Measurements from ENCODE around the gene PGGT1B.
"Not testable (repeated sequence)": the region's sequence is repeated elsewhere in the genome, so short reads cannot be mapped to it uniquely, and the experiment has no call there.

The PGGT1B gene

DNA sequence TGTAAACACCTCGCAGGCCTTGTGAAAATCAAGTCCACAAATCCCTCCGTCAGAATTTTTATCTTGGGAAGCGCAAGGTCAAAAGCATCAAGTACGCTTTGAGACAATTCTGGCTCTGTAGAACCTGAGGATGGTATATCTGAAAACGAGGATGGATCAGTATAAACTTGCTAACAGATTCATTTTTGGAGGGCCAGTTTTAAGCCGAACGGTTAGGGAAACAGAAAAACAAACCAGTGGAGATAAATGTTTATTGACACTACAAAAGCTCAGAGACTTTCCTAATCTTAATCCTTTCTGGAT lies 352 bp upstream of the PGGT1B start:
- Histone ChIP-seq H3K9ac (ENCODE audit: low read length in 5 of 5) (peak overlapping the region; percentile 60 to 93 (median 90)), H3K4me1 (ENCODE audit: control insufficient read depth in 5 of 5, insufficient read depth in 5 of 5, low read length in 5 of 5) (peaks cover 3 to 29% (median 20%) of the 10 kb centered on the region in 5 donors), H3K4me3 (ENCODE audit: low read depth in 1 of 5, low read length in 5 of 5) (peak overlapping the region; percentile 77 to 98 (median 92)), H3K27ac (ENCODE audit: low read depth, low read length) (peak overlapping the region; percentile 63), H3K36me3 (ENCODE audit: control insufficient read depth in 5 of 5, insufficient read depth in 5 of 5, low read length in 5 of 5) (peaks cover 0 to 9% (median 2%) of the 10 kb centered on the region in 5 donors), H3K9me3 (ENCODE audit: control insufficient read depth in 5 of 5, low read length in 5 of 5) (no peaks in the 10 kb centered on the region), H3K27me3 (ENCODE audit: control insufficient read depth in 5 of 5, insufficient read depth in 4 of 5, low read length in 5 of 5) (no peaks in the 10 kb centered on the region)

- Histone ChIP-seq H3K9me3 (ENCODE audit: control insufficient read depth in 5 of 5, low read length in 5 of 5) (no peaks in the 10 kb centered on the region), H3K4me3 (ENCODE audit: low read depth in 1 of 5, low read length in 5 of 5) (peak overlapping the region; percentile 77 to 98 (median 92)), H3K27ac (ENCODE audit: low read depth, low read length) (peak overlapping the region; percentile 63), H3K4me1 (ENCODE audit: control insufficient read depth in 5 of 5, insufficient read depth in 5 of 5, low read length in 5 of 5) (peaks cover 3 to 29% (median 20%) of the 10 kb centered on the region in 5 donors), H3K36me3 (ENCODE audit: control insufficient read depth in 5 of 5, insufficient read depth in 5 of 5, low read length in 5 of 5) (peaks cover 0 to 9% (median 0%) of the 10 kb centered on the region in 5 donors), H3K27me3 (ENCODE audit: control insufficient read depth in 5 of 5, insufficient read depth in 4 of 5, low read length in 5 of 5) (no peaks in the 10 kb centered on the region), H3K9ac (ENCODE audit: low read length in 5 of 5) (peak overlapping the region; percentile 73 to 93 (median 90))
These were observed 711 bp downstream of the PGGT1B start for GRCh38 chr5:115262011-115262320.

DNA sequence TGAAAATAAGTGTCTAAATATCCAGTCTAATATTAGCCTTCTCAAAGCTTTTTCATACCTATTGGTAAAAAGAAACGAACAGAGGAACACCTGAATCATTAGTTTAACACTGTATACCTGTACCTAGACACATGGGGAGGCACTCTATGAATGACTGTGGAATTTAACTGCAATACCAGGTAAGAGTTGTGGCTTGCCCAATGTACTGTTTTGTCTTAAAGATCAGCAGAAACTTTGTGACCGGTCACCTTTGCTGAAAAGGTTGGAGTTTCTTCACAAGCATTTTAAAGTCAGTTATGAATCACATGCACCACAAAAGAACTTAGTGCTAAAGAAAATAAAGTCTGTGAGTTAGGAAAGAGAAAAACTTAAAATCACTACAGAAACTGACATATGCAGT lies 2.4 kb downstream of the PGGT1B start:
- no peak overlapping the region for H3K4me3 ChIP-seq (ENCODE audit: low read depth in 1 of 5, low read length in 5 of 5)
- no peaks in the 10 kb centered on the region for H3K9me3 ChIP-seq (ENCODE audit: control insufficient read depth in 5 of 5, low read length in 5 of 5)
- no peak overlapping the region for H3K27ac ChIP-seq (ENCODE audit: low read depth, low read length)
- no peaks in the 10 kb centered on the region for H3K27me3 ChIP-seq (ENCODE audit: control insufficient read depth in 5 of 5, insufficient read depth in 4 of 5, low read length in 5 of 5)
- H3K9ac ChIP-seq (ENCODE audit: low read length in 5 of 5) = no peak overlapping the region
- H3K4me1 ChIP-seq (ENCODE audit: control insufficient read depth in 5 of 5, insufficient read depth in 5 of 5, low read length in 5 of 5) = peaks cover 3 to 35% (median 20%) of the 10 kb centered on the region in 5 donors
- H3K36me3 ChIP-seq (ENCODE audit: control insufficient read depth in 5 of 5, insufficient read depth in 5 of 5, low read length in 5 of 5) = peaks cover 0 to 5% (median 0%) of the 10 kb centered on the region in 5 donors

DNA sequence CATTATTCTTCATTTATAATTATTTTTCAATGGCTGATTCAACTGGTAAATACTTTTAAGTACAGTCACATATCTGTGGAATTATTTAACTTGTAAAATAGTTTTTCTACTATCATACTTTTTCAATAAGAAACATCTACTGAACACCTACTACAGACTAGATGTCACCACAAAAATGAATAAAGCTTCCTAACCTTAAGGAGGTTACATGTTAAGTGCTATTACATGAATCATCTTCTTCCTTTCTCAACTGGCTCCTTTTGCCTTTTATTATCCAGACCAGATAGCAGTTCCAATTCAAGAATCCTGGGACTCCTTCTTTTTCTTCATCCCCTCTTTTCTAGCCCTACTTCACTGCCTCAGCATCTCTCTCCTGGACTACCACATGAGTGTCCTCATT lies 4.7 kb downstream of the PGGT1B start:
- Histone ChIP-seq H3K4me1 (ENCODE audit: control insufficient read depth in 5 of 5, insufficient read depth in 5 of 5, low read length in 5 of 5) (peaks cover 3 to 31% (median 17%) of the 10 kb centered on the region in 5 donors), H3K9ac (ENCODE audit: low read length in 5 of 5) (no peak overlapping the region), H3K36me3 (ENCODE audit: control insufficient read depth in 5 of 5, insufficient read depth in 5 of 5, low read length in 5 of 5) (no peaks in the 10 kb centered on the region), H3K4me3 (ENCODE audit: low read depth in 1 of 5, low read length in 5 of 5) (no peak overlapping the region), H3K27me3 (ENCODE audit: control insufficient read depth in 5 of 5, insufficient read depth in 4 of 5, low read length in 5 of 5) (no peaks in the 10 kb centered on the region), H3K9me3 (ENCODE audit: control insufficient read depth in 5 of 5, low read length in 5 of 5) (no peaks in the 10 kb centered on the region), H3K27ac (ENCODE audit: low read depth, low read length) (no peak overlapping the region)

GRCh38 chr5:115249379-115249778 lies 13.3 kb downstream of the PGGT1B start:
- H3K9ac ChIP-seq (ENCODE audit: low read length in 5 of 5); H3K4me1 ChIP-seq (ENCODE audit: control insufficient read depth in 5 of 5, insufficient read depth in 5 of 5, low read length in 5 of 5); H3K9me3 ChIP-seq (ENCODE audit: control insufficient read depth in 5 of 5, low read length in 5 of 5); H3K36me3 ChIP-seq (ENCODE audit: control insufficient read depth in 5 of 5, insufficient read depth in 5 of 5, low read length in 5 of 5); H3K27ac ChIP-seq (ENCODE audit: low read depth, low read length); H3K4me3 ChIP-seq (ENCODE audit: low read depth in 1 of 5, low read length in 5 of 5); H3K27me3 ChIP-seq (ENCODE audit: control insufficient read depth in 5 of 5, insufficient read depth in 4 of 5, low read length in 5 of 5): not testable (repeated sequence)

GRCh38 chr5:115246361-115246991 lies 16.2 kb downstream of the PGGT1B start:
- Histone ChIP-seq H3K36me3 (ENCODE audit: control insufficient read depth in 5 of 5, insufficient read depth in 5 of 5, low read length in 5 of 5) (peaks cover 0 to 6% (median 2%) of the 10 kb centered on the region in 5 donors), H3K4me1 (ENCODE audit: control insufficient read depth in 5 of 5, insufficient read depth in 5 of 5, low read length in 5 of 5) (no peaks in the 10 kb centered on the region), H3K4me3 (ENCODE audit: low read depth in 1 of 5, low read length in 5 of 5) (no peak overlapping the region)

GRCh38 chr5:115243412-115243811 lies 19.3 kb downstream of the PGGT1B start:
- H3K4me1 ChIP-seq (ENCODE audit: control insufficient read depth in 5 of 5, insufficient read depth in 5 of 5, low read length in 5 of 5) = no peaks in the 10 kb centered on the region
- no peak overlapping the region for H3K27ac ChIP-seq (ENCODE audit: low read depth, low read length)
- H3K9me3 ChIP-seq (ENCODE audit: control insufficient read depth in 5 of 5, low read length in 5 of 5) = no peaks in the 10 kb centered on the region
- no peak overlapping the region for H3K9ac ChIP-seq (ENCODE audit: low read length in 5 of 5)
- no peaks in the 10 kb centered on the region for H3K27me3 ChIP-seq (ENCODE audit: control insufficient read depth in 5 of 5, insufficient read depth in 4 of 5, low read length in 5 of 5)
- H3K4me3 ChIP-seq (ENCODE audit: low read depth in 1 of 5, low read length in 5 of 5) = no peak overlapping the region
- H3K36me3 ChIP-seq (ENCODE audit: control insufficient read depth in 5 of 5, insufficient read depth in 5 of 5, low read length in 5 of 5) = peaks cover 15 to 27% (median 25%) of the 10 kb centered on the region in 5 donors

More at GRCh38 chr5:115246361-115246991, 16.2 kb downstream of the PGGT1B start:
- no peaks in the 10 kb centered on the region for H3K9me3 ChIP-seq (ENCODE audit: control insufficient read depth in 5 of 5, low read length in 5 of 5)
- H3K27ac ChIP-seq (ENCODE audit: low read depth, low read length) = no peak overlapping the region
- no peak overlapping the region for H3K9ac ChIP-seq (ENCODE audit: low read length in 5 of 5)
- H3K27me3 ChIP-seq (ENCODE audit: control insufficient read depth in 5 of 5, insufficient read depth in 4 of 5, low read length in 5 of 5) = no peaks in the 10 kb centered on the region

- no peak overlapping the region for H3K9ac ChIP-seq (ENCODE audit: low read length in 5 of 5)
- no peaks in the 10 kb centered on the region for H3K4me1 ChIP-seq (ENCODE audit: control insufficient read depth in 5 of 5, insufficient read depth in 5 of 5, low read length in 5 of 5)
- no peaks in the 10 kb centered on the region for H3K9me3 ChIP-seq (ENCODE audit: control insufficient read depth in 5 of 5, low read length in 5 of 5)
- no peak overlapping the region for H3K4me3 ChIP-seq (ENCODE audit: low read depth in 1 of 5, low read length in 5 of 5)
- no peak overlapping the region for H3K27ac ChIP-seq (ENCODE audit: low read depth, low read length)
- H3K27me3 ChIP-seq (ENCODE audit: control insufficient read depth in 5 of 5, insufficient read depth in 4 of 5, low read length in 5 of 5) = no peaks in the 10 kb centered on the region
- peaks cover 15 to 32% (median 28%) of the 10 kb centered on the region in 5 donors for H3K36me3 ChIP-seq (ENCODE audit: control insufficient read depth in 5 of 5, insufficient read depth in 5 of 5, low read length in 5 of 5)
These were observed 20.6 kb downstream of the PGGT1B start for GRCh38 chr5:115241881-115242642.

DNA sequence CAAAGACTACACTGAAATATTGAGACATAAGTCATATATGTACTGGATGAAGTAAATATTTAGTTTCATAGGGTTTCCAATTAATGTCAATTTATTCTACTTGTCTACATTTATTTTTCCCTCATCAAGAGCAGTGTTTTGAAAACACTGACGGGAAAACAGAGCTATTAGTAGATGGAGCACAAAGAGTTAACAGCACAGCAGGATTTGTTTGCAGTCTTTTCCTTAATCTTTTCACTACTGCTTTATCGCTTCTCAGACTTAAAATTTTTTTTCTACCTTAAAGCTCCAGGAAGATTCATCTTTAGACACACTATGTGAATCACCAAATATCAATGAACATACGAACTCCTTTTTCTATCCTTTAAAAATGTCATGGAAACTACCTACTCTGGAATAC lies 25.6 kb downstream of the PGGT1B start:
- no peak overlapping the region for H3K4me3 ChIP-seq (ENCODE audit: low read depth in 1 of 5, low read length in 5 of 5)
- H3K4me1 ChIP-seq (ENCODE audit: control insufficient read depth in 5 of 5, insufficient read depth in 5 of 5, low read length in 5 of 5) = no peaks in the 10 kb centered on the region
- no peak overlapping the region for H3K9ac ChIP-seq (ENCODE audit: low read length in 5 of 5)
- no peaks in the 10 kb centered on the region for H3K27me3 ChIP-seq (ENCODE audit: control insufficient read depth in 5 of 5, insufficient read depth in 4 of 5, low read length in 5 of 5)
- no peaks in the 10 kb centered on the region for H3K9me3 ChIP-seq (ENCODE audit: control insufficient read depth in 5 of 5, low read length in 5 of 5)
- peaks cover 27 to 47% (median 40%) of the 10 kb centered on the region in 5 donors for H3K36me3 ChIP-seq (ENCODE audit: control insufficient read depth in 5 of 5, insufficient read depth in 5 of 5, low read length in 5 of 5)
- no peak overlapping the region for H3K27ac ChIP-seq (ENCODE audit: low read depth, low read length)

DNA sequence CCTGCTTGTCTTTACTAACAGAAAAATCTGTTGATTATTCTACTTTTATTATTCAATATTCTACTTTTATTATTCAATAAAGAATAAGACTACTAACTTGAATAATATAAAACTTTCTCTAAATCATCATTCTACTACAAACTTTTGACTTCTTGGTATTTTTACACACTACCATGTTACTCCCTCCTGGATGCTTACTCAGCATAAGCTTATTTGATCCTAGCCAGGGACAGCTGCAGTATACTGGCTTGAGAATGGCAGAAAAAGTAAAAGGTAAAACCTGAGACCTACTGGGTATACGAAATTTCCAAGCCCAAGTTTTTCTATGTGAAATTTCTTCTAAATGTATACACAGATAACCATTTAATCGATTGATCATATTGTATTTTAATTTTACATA lies 26.1 kb downstream of the PGGT1B start:
- Histone ChIP-seq H3K36me3 (ENCODE audit: control insufficient read depth in 5 of 5, insufficient read depth in 5 of 5, low read length in 5 of 5) (peaks cover 31 to 51% (median 45%) of the 10 kb centered on the region in 5 donors), H3K9me3 (ENCODE audit: control insufficient read depth in 5 of 5, low read length in 5 of 5) (no peaks in the 10 kb centered on the region), H3K4me1 (ENCODE audit: control insufficient read depth in 5 of 5, insufficient read depth in 5 of 5, low read length in 5 of 5) (no peaks in the 10 kb centered on the region), H3K27me3 (ENCODE audit: control insufficient read depth in 5 of 5, insufficient read depth in 4 of 5, low read length in 5 of 5) (no peaks in the 10 kb centered on the region), H3K27ac (ENCODE audit: low read depth, low read length) (no peak overlapping the region), H3K9ac (ENCODE audit: low read length in 5 of 5) (no peak overlapping the region), H3K4me3 (ENCODE audit: low read depth in 1 of 5, low read length in 5 of 5) (no peak overlapping the region)
